Brain microvascular endothelial cell (primary cell): Measurements from ENCODE around the gene GLIS2.

Source experiments
- DNase-seq: peaks from one replicate; pipeline ENCODE4 v3.0.0-alpha.2; 2020
- H3K27ac ChIP-seq: fragments of 250-450 bp; sonication (Bioruptor Pico); 2 replicates; pipeline ENCODE4 v1.5.1; 2020; ENCODE audit warnings: mild to moderate bottlenecking, moderate library complexity
- H3K27me3 ChIP-seq: fragments of 250-450 bp; sonication (Bioruptor Pico); replicated peaks from 2 replicates; pipeline ENCODE4 v1.5.1; 2020; ENCODE audit warnings: mild to moderate bottlenecking
- H3K36me3 ChIP-seq: fragments of 250-450 bp; sonication (Bioruptor Pico); replicated peaks from 2 replicates; pipeline ENCODE4 v1.5.1; 2020; ENCODE audit warnings: mild to moderate bottlenecking
- H3K4me3 ChIP-seq: 2 replicates; pipeline ENCODE4 v1.5.1; 2011; ENCODE audit warnings: low read depth, mild to moderate bottlenecking, control low read depth, low read length, moderate library complexity
- in situ Hi-C: cut with HindIII; loops from 2 replicates; pipeline ENCODE4 v1.10.0; 2017; ENCODE audit warnings: low sequenced_read_pairs, low pct_ligation_motif_present
- TF ChIP-seq, protein P1 (sequence below): IDR thresholded peaks from 2 replicates; pipeline ENCODE4 v1.5.1; 2011; ENCODE audit warnings: low read depth, mild to moderate bottlenecking, moderate library complexity, low read length, control low read depth, inconsistent platforms; ENCODE audit errors: missing control alignments

GLIS2 gene

DNA sequence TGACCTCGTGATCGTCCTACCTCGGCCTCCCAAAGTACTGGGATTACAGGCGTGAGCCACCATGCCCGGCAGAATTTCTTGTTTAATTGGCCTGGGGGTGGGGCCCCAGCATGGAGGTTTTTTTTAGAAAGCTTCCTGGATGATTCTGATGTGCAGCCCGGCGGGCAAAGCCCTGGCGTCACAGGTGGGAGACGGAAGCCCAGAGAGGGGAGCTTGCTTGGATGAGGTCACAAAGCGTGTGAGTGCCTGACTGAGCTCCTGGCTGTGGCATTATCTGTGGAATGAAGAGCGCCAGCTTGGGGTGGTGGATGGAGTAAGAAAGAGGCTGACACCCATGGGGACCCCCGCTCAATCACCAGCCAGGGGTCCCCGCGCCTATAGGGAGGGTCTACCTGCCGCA, 59.9 kb downstream of the GLIS2 start:
- Histone ChIP-seq H3K4me3 (no peak overlapping the region), H3K36me3 (peaks cover 4% of the 10 kb centered on the region), H3K27ac (peak overlapping the region; percentile 73), H3K27me3 (no peaks in the 10 kb centered on the region)
- in situ Hi-C loops: no loop called here
- no peak for DNase-seq
- TF ChIP-seq, protein P1, sequence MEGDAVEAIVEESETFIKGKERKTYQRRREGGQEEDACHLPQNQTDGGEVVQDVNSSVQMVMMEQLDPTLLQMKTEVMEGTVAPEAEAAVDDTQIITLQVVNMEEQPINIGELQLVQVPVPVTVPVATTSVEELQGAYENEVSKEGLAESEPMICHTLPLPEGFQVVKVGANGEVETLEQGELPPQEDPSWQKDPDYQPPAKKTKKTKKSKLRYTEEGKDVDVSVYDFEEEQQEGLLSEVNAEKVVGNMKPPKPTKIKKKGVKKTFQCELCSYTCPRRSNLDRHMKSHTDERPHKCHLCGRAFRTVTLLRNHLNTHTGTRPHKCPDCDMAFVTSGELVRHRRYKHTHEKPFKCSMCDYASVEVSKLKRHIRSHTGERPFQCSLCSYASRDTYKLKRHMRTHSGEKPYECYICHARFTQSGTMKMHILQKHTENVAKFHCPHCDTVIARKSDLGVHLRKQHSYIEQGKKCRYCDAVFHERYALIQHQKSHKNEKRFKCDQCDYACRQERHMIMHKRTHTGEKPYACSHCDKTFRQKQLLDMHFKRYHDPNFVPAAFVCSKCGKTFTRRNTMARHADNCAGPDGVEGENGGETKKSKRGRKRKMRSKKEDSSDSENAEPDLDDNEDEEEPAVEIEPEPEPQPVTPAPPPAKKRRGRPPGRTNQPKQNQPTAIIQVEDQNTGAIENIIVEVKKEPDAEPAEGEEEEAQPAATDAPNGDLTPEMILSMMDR: no peak

DNA sequence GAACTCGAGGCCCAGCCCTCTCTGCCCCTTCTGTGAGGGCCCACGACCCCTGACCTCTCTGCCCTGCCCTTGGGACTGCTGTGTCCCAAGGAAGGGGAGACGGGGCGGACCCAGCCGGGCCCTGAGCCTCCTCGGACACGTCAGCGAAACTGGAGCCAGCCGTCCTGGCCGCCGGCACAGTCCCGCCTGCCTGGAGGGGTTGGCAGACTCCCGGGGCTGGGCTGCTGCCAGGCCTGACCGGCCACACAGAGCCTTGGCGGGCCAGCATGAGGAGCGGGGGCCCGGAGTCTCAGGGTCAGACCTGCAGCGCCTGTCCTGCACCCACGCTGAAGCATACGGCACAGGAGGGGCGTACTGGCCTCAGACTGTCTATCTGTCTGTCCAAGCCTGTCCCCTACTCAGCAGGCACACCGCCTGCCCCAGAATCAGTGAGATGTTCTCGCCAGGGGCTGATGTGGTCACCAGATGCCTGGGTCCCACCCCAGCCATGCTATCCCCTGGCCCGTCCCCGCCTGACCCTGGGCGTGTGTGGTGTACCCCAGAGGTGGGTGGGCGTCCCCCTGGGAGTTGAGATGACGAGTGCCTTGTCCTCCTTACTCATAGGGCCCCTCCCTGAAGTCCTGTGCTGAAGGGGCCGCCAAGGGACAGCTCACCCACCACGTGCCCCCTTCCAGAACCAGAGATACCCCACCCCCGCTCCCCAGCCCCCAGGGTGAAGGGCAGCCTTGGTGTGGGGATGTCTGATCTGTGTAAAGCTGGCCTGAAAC, 60.4 kb downstream of the GLIS2 start:
- H3K27me3 ChIP-seq: no peaks in the 10 kb centered on the region
- H3K4me3 ChIP-seq: peak overlapping the region; percentile 5
- TF ChIP-seq, protein P1: no peak
- in situ Hi-C loops: no loop called here
- peaks cover 9% of the 10 kb centered on the region for H3K36me3 ChIP-seq
- peak; percentile 56 for DNase-seq
- H3K27ac ChIP-seq: peak overlapping the region; percentile 73

DNA sequence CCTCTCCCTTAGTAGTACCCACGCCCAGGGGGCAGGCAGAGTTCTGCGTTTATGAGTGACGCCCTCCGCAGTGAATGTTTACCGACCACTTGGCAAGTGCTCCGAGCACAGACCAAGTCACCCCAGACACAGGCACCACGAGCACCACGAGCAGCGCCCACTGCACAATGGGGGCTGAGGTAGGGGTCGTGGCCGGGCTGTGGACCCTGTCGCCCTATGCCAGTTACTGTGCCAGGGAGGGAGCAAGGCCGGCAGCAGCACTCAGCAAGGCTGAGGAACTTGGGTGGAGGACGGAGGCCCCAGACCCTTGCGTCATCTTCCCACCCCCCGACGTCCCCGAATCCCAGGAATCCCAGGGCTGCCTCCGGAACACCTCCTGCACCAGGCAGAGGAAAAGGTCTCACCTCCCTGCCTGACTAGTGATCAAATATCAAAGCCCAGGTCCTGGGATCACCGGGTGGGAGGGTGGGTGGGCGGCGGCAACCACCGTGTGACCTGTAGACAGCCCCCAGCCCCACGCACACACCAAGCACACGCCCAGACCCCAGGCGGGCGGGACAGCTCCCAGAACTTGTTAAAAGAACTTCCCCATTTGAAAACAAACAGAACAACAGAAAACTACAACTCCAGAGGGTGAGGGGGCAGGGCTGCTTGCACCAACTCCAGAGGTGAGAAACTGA, 61.2 kb downstream of the GLIS2 start:
- H3K4me3 ChIP-seq: no peak overlapping the region
- in situ Hi-C loops: no loop called here
- DNase-seq: no peak
- TF ChIP-seq, protein P1: no peak
- H3K36me3 ChIP-seq: peaks cover 16% of the 10 kb centered on the region
- H3K27ac ChIP-seq: peak overlapping the region; percentile 11
- H3K27me3 ChIP-seq: no peaks in the 10 kb centered on the region

DNA sequence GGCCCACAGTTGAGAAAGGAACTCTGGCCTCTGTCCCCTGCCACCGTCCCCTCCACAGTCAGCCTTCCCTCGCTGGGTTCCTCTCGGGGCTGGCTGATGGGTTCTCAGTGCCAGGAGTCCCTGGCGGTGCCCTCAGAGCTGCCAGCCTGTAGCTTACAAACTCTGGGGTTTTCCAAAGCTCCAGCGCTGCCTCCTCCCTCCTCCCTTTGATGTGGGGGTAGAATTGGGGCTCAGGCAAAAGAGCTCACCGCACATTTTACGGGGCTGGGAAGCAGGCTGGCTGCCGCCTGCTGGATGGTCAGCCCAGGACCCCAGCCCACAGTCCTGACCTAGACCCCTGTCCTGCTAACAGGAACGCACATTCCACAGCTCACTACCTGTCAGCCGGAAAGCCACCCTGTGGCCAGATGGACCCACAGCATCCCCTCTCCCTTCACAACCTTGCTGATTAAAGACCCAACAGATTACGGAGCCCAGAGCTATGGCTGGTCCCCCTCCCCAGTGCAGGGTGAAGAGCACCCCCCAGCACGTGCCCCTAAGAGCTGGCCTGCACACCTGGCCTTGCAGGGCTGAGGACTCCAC, 61.8 kb downstream of the GLIS2 start:
- in situ Hi-C loops: no loop called here
- Histone ChIP-seq H3K27me3 (no peaks in the 10 kb centered on the region), H3K4me3 (no peak overlapping the region), H3K36me3 (peaks cover 21% of the 10 kb centered on the region), H3K27ac (no peak overlapping the region)
- TF ChIP-seq, protein P1: peak; percentile 40
- DNase-seq: no peak

DNA sequence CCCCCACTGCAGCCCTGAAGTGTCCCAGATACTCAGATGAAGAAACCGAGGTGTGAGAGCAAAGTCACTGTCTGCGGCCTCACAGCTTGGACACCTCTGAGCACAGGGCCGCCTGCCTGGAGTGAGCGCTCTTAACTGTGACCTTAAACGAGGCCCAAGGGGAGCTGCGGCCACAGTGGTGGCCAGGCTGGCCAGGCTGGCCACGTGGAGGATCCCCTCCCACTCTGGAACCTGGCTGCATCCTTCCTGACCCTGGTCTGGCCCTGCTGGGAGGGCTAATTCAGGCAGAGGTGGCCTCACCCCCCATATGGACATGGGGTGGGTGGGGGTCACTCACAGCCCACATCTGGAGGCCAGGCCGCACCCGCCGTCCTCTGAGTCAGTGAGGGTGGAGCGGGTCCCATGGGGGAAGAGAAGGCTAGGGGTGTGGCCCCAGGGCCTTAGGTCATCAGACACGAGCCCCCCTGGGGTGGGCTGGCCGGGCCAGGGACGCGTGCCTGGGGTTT, 62.3 kb downstream of the GLIS2 start:
- H3K36me3 ChIP-seq: peaks cover 25% of the 10 kb centered on the region
- H3K27ac ChIP-seq: no peak overlapping the region
- in situ Hi-C loops: no loop called here
- H3K4me3 ChIP-seq: no peak overlapping the region
- no peak for DNase-seq
- H3K27me3 ChIP-seq: no peaks in the 10 kb centered on the region
- TF ChIP-seq, protein P1: no peak
